Effector memory CD4-positive, alpha-beta T cell (primary cell): ENCODE measurements around the gene TMEM11.

Experiments used
- DNase-seq, 3 donors: peaks; one replicate each; pipeline ENCODE4 v3.0.0-alpha.2; 2020
- H3K27ac ChIP-seq: 2 replicates; pipeline ENCODE4 v1.7.0; 2013; ENCODE audit warnings: mild to moderate bottlenecking, low read length, moderate library complexity; ENCODE audit not compliant: insufficient read depth, poor library complexity, severe bottlenecking
- H3K27me3 ChIP-seq: replicated peaks from 2 replicates; pipeline ENCODE4 v1.7.0; 2013; ENCODE audit warnings: mild to moderate bottlenecking, low read length; ENCODE audit not compliant: insufficient read depth, control insufficient read depth, poor library complexity, severe bottlenecking
- H3K36me3 ChIP-seq: 2 replicates; pipeline ENCODE4 v1.7.0; 2013; ENCODE audit warnings: mild to moderate bottlenecking, low read length, moderate library complexity; ENCODE audit not compliant: control insufficient read depth, insufficient read depth
- H3K4me1 ChIP-seq: 2 replicates; pipeline ENCODE4 v1.7.0; 2013; ENCODE audit warnings: low read length, mild to moderate bottlenecking; ENCODE audit not compliant: control insufficient read depth, insufficient read depth, poor library complexity, severe bottlenecking
- H3K4me3 ChIP-seq: 2 replicates; pipeline ENCODE4 v1.7.0; 2013; ENCODE audit warnings: low read length, low read depth, mild to moderate bottlenecking; ENCODE audit not compliant: insufficient read depth, poor library complexity, severe bottlenecking
- H3K9me3 ChIP-seq: 2 replicates; pipeline ENCODE4 v1.7.0; 2013; ENCODE audit warnings: mild to moderate bottlenecking, low read length, moderate library complexity; ENCODE audit not compliant: control insufficient read depth

Gene TMEM11

DNA sequence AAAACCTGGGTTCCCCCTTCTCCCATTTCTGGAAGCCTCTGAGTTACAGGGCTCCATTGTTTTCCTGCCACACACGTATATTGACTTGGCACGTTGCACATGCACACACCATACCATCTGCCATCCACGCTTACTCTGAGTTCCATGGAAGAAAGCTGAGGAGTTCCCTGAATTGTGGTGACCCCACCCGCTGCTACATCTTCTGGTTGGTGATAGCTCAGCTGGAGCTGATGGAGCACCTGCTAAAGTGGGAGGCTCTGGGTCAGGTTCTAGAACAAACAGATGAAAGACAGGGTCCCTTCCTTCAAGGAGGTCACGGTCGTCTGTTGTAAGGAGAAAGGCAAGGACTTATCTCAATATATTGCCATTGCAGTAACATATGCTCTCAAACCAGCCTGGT, 41.1 kb downstream of the TMEM11 start:
- Histone ChIP-seq H3K4me3 (no peak overlapping the region), H3K4me1 (no peaks in the 10 kb centered on the region), H3K27ac (no peak overlapping the region), H3K27me3 (no peaks in the 10 kb centered on the region), H3K36me3 (no peaks in the 10 kb centered on the region), H3K9me3 (no peaks in the 10 kb centered on the region)
- DNase-seq = no peak

DNA sequence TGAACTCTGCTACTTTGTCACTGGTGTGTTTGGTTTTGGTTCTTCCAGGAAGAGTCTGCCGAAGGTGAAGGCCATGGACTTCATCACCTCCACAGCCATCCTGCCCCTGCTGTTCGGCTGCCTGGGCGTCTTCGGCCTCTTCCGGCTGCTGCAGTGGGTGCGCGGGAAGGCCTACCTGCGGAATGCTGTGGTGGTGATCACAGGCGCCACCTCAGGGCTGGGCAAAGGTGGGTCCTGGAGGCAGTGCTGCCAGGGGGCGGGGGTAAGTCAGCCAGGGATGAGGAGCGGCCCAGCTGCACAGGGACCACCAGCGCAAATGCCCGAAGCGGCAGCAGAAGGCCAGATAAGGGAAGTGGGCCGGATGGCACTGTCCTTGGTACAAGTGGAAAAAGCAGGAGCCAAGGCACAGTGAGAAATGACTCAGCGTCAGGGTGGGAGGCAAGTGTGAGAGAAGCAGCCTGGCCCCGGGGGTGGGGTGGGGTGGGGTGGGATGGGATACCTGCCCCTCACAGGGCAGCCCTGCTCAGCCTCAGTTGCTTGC, 41.9 kb downstream of the TMEM11 start:
- H3K4me1 ChIP-seq = no peaks in the 10 kb centered on the region
- H3K27ac ChIP-seq = no peak overlapping the region
- no peak for DNase-seq
- no peak overlapping the region for H3K4me3 ChIP-seq
- H3K27me3 ChIP-seq = no peaks in the 10 kb centered on the region
- H3K9me3 ChIP-seq = no peaks in the 10 kb centered on the region
- H3K36me3 ChIP-seq = no peaks in the 10 kb centered on the region

DNA sequence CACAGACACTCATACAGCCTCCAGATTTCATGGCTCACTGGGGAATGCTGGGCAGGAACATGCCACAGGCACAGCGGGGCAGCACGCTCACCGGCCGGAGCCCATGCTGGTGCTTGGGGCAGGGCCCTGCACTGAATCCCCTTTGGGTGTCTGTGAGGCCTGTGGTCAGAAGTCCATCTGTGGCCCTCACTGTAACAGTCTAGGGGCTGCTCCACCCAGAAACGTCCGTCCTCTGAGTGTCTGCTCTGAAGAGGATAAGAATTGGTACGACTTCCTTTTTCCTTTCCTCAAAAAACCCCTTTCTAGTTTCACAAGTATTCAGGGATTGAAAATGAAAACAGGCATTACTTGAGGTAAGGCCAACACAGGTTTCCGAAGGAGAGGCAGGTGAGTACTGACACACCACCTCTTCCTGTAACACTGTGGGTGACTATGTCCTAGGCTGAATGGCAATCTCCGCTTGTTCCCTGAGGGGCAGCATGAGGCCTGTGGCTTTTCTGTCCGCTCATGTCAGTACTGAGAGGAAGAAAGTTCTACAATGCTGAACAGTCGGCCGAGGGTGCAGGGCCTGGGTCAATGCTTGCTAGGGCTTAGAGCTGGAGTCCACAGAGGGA, 42.5 kb downstream of the TMEM11 start:
- Histone ChIP-seq H3K4me1 (no peaks in the 10 kb centered on the region), H3K9me3 (no peaks in the 10 kb centered on the region), H3K27me3 (no peaks in the 10 kb centered on the region), H3K27ac (no peak overlapping the region), H3K4me3 (no peak overlapping the region), H3K36me3 (no peaks in the 10 kb centered on the region)
- no peak for DNase-seq

DNA sequence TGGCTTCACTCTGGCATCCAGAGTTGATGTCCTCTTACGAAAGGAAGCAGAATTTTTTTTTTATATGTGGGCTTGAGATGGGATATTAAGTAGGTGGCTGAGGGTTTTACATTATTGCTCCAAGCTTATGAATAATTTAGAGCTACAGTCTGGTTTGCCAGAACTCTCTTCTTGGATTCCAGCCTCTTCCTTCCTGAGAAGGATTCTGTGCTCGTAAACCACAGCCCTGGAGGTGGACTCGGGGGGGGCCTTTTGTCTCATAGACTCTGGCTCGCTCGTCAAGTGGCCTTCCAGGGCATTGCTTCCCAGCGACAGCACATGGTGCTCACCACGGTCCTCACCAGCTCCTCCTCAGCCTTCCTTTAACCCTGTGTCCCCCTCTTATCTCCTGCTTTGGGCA, 43.2 kb downstream of the TMEM11 start:
- H3K4me3 ChIP-seq = no peak overlapping the region
- no peaks in the 10 kb centered on the region for H3K36me3 ChIP-seq
- H3K4me1 ChIP-seq = no peaks in the 10 kb centered on the region
- no peaks in the 10 kb centered on the region for H3K9me3 ChIP-seq
- no peaks in the 10 kb centered on the region for H3K27me3 ChIP-seq
- no peak for DNase-seq
- no peak overlapping the region for H3K27ac ChIP-seq

DNA sequence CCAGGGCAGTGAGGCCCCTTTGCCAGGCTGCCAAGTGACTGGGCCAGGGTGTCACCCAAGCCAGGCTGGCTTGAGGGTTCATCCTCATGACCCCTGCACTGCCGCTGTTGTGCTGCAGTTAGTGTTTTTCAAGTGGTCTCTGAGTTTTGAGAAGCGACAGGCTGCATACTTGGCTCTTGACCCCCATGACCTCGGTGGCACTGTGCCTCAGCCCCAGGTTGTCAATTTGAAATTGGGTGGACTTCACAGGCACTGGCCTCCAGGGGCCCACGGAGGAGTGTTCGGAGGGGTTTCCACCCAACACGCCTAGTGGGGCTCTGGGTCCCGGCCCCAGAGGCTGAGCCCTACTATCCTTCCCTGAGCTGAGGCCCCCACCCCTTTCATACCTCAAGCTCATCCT, 44.5 kb downstream of the TMEM11 start:
- no peak overlapping the region for H3K4me3 ChIP-seq
- DNase-seq = no peak
- H3K9me3 ChIP-seq = no peaks in the 10 kb centered on the region
- H3K4me1 ChIP-seq = no peaks in the 10 kb centered on the region
- H3K27me3 ChIP-seq = no peaks in the 10 kb centered on the region
- no peak overlapping the region for H3K27ac ChIP-seq
- H3K36me3 ChIP-seq = no peaks in the 10 kb centered on the region

DNA sequence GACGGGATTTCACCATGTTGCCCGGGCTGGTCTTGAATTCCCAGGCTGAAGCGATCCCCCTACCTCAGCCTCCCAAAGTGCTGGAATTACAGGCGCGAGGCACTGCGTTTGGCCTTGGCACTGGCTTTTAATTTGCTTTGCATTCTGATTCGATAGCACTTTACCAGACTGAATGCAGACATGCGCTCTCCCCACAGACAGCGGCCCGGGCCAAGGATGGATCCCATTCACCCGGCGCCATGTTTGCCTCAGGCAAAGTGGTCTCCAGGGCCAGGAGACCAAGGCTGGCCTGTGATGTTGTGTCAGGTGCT, 45.5 kb downstream of the TMEM11 start:
- H3K36me3 ChIP-seq = no peaks in the 10 kb centered on the region
- no peak overlapping the region for H3K27ac ChIP-seq
- no peaks in the 10 kb centered on the region for H3K27me3 ChIP-seq
- no peaks in the 10 kb centered on the region for H3K4me1 ChIP-seq
- DNase-seq = no peak
- H3K4me3 ChIP-seq = no peak overlapping the region
- H3K9me3 ChIP-seq = no peaks in the 10 kb centered on the region

DNA sequence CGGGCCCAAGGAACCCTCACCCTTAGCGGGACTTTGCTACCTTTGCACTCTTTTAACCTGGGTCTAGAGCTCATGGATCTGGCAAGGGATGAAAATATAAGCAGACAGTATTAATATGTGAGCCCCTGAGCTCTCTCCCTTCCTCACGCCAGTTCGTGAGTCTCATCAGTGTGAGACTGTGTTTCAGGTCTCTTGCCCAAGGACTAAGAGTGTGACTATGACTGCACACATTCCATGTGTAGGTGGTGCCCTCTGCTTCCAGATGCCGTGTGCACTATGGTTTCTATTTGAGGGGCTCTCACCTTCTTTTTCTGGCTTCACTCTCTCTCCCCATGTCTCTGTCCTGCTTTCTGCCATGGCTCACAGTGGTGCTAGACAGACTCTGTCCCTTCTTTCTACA, 46.7 kb downstream of the TMEM11 start:
- no peaks in the 10 kb centered on the region for H3K36me3 ChIP-seq
- H3K4me3 ChIP-seq = no peak overlapping the region
- H3K4me1 ChIP-seq = no peaks in the 10 kb centered on the region
- DNase-seq = no peak
- no peaks in the 10 kb centered on the region for H3K27me3 ChIP-seq
- no peaks in the 10 kb centered on the region for H3K9me3 ChIP-seq
- H3K27ac ChIP-seq = no peak overlapping the region

DNA sequence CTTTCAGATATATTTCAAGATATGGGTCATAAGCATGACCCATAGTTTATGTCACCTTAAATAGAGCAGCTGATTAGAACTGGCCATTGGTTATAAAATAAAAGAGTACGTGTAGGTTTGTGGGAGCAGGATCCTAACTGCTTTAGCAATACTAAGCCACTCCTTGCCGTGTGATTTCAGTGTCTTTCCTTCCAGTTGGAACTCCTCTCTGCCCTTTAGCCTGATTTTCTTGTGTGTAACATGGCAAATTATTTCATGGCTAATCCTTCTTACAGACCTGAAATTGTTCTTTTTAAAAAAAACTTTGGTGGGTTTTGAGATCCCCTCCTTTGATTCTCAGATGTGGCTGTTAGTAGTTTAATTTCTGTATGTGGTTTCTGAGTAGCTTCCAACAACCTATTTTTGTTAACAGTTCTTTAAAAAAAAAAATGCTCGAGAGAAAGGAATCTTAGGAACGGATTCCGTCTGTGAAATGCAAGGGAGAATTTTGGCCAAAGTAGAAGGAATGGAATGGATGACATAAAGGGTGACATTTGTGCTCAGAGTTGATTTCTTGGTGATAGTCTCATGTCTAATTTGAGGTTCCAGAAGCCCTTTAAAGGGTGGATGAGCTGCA, 47.3 kb downstream of the TMEM11 start:
- Histone ChIP-seq H3K27me3 (no peaks in the 10 kb centered on the region), H3K36me3 (no peaks in the 10 kb centered on the region), H3K4me1 (no peaks in the 10 kb centered on the region), H3K9me3 (no peaks in the 10 kb centered on the region), H3K4me3 (no peak overlapping the region), H3K27ac (no peak overlapping the region)
- no peak for DNase-seq

DNA sequence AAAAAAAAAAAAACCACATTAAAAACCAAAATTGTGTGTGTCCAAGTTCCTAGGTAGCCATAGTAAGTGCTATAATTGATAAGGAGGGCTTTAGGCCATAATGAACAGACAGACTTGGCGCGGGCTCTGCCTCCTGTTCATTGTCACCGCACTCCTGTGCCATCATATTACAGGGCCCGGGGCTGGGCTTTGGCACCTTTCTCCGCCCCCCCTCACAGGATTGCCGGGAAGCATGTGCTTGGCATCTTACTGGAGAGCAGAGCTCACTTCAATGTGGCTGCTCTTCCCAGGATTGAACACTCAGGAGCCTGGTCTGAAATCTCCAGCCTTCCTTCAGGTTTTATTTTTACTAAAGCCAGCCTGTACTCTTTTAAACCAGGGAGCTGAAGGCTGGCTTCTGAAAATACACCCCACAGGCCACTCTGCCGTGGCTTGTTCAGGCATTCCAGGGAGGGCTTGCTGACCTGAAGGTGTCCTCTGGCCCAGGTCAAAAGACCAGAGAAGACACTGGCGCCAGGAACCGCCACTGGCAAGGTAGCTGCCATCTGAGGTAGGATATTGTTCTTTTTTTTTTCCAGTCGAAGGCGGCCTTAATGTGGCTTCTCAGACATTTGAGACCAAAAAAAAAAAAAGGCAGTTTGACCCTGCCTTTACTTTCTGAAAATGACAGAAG, 47.9 kb downstream of the TMEM11 start:
- Histone ChIP-seq H3K27ac (no peak overlapping the region), H3K9me3 (no peaks in the 10 kb centered on the region), H3K4me3 (no peak overlapping the region), H3K36me3 (no peaks in the 10 kb centered on the region), H3K4me1 (no peaks in the 10 kb centered on the region), H3K27me3 (no peaks in the 10 kb centered on the region)
- no peak for DNase-seq

DNA sequence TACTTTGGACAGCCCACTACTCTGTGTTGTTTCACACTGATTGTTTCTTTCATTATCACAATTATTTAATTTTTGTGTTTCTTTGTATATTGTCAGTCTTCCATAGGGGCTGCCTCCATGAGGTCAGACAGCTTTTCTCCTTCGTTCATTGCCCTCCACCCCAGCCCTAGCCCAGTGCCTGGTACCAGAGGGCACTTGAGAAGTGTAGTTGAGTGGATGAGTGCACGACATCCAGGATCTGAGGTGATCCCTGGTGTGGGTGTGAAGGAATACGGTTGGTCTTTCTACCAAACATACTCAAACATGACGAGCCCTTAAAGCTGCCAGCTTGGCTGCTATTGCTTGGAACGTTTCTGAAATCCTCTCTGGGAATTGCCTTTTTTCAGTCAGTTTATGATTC, 49.3 kb downstream of the TMEM11 start:
- DNase-seq = no peak
- H3K9me3 ChIP-seq = no peaks in the 10 kb centered on the region
- no peaks in the 10 kb centered on the region for H3K27me3 ChIP-seq
- no peak overlapping the region for H3K4me3 ChIP-seq
- H3K4me1 ChIP-seq = no peaks in the 10 kb centered on the region
- no peak overlapping the region for H3K27ac ChIP-seq
- no peaks in the 10 kb centered on the region for H3K36me3 ChIP-seq
